Motor neuron (in vitro differentiated cells): ENCODE results near the gene AFF2. TPM values are rescaled to one million over a fixed set of nuclear protein-coding genes. Genes with fewer than 3 reads are reported as not detected.
A peak's percentile ranks its signal among the peaks of the same experiment; 100 is the strongest.

Experiments
- ATAC-seq, 8 experiments: fragments of 200-7000 bp; cut with Tn5 transposase; replicated peaks in 6 of 8; 2 replicates each; pipeline ENCODE4 v1.8.0; 2021; ENCODE audit warnings: mild to moderate bottlenecking in 8 of 8, moderate library complexity in 8 of 8
- H3K27ac ChIP-seq, 2 donors: fragments of 250-450 bp; sonication (Bioruptor Pico); 2 replicates each; pipeline ENCODE4 v1.9.0; 2021; ENCODE audit warnings: antibody characterized with exemption in 2 of 2, mild to moderate bottlenecking in 2 of 2, moderate library complexity in 1 of 2
- H3K4me1 ChIP-seq, 2 donors: fragments of 250-450 bp; sonication (Bioruptor Pico); replicated peaks in 1 of 2; 2 replicates each; pipeline ENCODE4 v1.6.1; 2021; ENCODE audit warnings: antibody characterized with exemption in 2 of 2, mild to moderate bottlenecking in 2 of 2, moderate library complexity in 1 of 2
- H3K4me3 ChIP-seq, 5 donors: fragments of 250-450 bp; sonication (Bioruptor Pico); 2 replicates each; pipeline ENCODE4 v1.9.0; 2021; ENCODE audit warnings: antibody characterized with exemption in 5 of 5, mild to moderate bottlenecking in 5 of 5, moderate library complexity in 4 of 5
- WGBS, 10 experiments: fragments of 450-650 bp; shearing (Covaris generic); methylation state at CpG; one replicate each; pipeline ENCODE4 v1.0.0; 2022; 5-methylcytosine and 5-hydroxymethylcytosine counted together
- in situ Hi-C, 9 experiments: fragments of 400-800 bp; cut with MboI; loops; one replicate each; pipeline ENCODE4 v1.15.0; 2021; ENCODE audit warnings: low sequenced_read_pairs in 9 of 9, low pct_unique_long_range_greater_than_20kb in 2 of 9; ENCODE audit not compliant: unreplicated experiment in 9 of 9
- total RNA-seq, 8 experiments: library from RNA; unstranded; fragments of 300-600 nt; gene quantifications; 2 replicates each; pipeline versions ENCODE4 v1.2.3 to v1.2.4, GENCODE V29; 2022

AFF2 gene
- total RNA-seq, 8 experiments from 2014 or later = 4.1 to 85.1 (median 29.1) TPM

- WGBS, 10 experiments = 0 to 44% (median 9%) methylated on average over 1 to 3 of the region's 6 CpGs; no CpG with 5 or more reads in 6 of the 10 experiments
- ATAC-seq = no peak
- in situ Hi-C loops = no loop called here
- Histone ChIP-seq H3K4me1 (peaks cover 0 to 4% of the 10 kb centered on the region in 2 donors), H3K4me3 (no peak overlapping the region), H3K27ac (no peak overlapping the region)
Measured at GRCh38 chrX:148808833-148809232, 308.4 kb downstream of the AFF2 start.

GRCh38 chrX:148811236-148811635 lies 310.8 kb downstream of the AFF2 start:
- WGBS, 10 experiments = 22 to 100% (median 43%) methylated on average over 1 to 5 of the region's 5 CpGs; no CpG with 5 or more reads in 7 of the 10 experiments
- H3K27ac ChIP-seq = no peak overlapping the region
- peak in 2 of 8 experiments; percentile 55 to 74 for ATAC-seq
- in situ Hi-C loops = no loop called here
- H3K4me1 ChIP-seq = peaks cover 0 to 24% of the 10 kb centered on the region in 2 donors
- no peak overlapping the region for H3K4me3 ChIP-seq

GRCh38 chrX:148813422-148813821 lies 313.0 kb downstream of the AFF2 start:
- H3K4me3 ChIP-seq = no peak overlapping the region
- ATAC-seq = no peak
- H3K4me1 ChIP-seq = peaks cover 0 to 28% of the 10 kb centered on the region in 2 donors
- WGBS, 10 experiments = 40 to 100% methylated on average over 1 of the region's 1 CpG; no CpG with 5 or more reads in 8 of the 10 experiments
- no peak overlapping the region for H3K27ac ChIP-seq
- in situ Hi-C loops = no loop called here

- peaks cover 0 to 28% of the 10 kb centered on the region in 2 donors for H3K4me1 ChIP-seq
- in situ Hi-C loops = no loop called here
- no peak overlapping the region for H3K4me3 ChIP-seq
- H3K27ac ChIP-seq = no peak overlapping the region
- 40 to 100% (median 46%) methylated on average over 1 to 4 of the region's 4 CpGs; no CpG with 5 or more reads in 4 of the 10 experiments for WGBS, 10 experiments
- ATAC-seq = peak in 5 of 8 experiments; percentile 23 to 73 (median 61)
Measured at GRCh38 chrX:148813967-148814366, 313.6 kb downstream of the AFF2 start.

- H3K4me1 ChIP-seq = peaks cover 0 to 28% of the 10 kb centered on the region in 2 donors
- 14 to 50% (median 40%) methylated on average over 1 of the region's 1 CpG; no CpG with 5 or more reads in 7 of the 10 experiments for WGBS, 10 experiments
- no peak overlapping the region for H3K27ac ChIP-seq
- H3K4me3 ChIP-seq = no peak overlapping the region
- peak in 5 of 8 experiments; percentile 31 to 65 (median 44) for ATAC-seq
- in situ Hi-C loops = no loop called here
Measured at GRCh38 chrX:148815218-148815961, 315.0 kb downstream of the AFF2 start.

- ATAC-seq = no peak
Measured at GRCh38 chrX:148823986-148824385, 323.6 kb downstream of the AFF2 start.

GRCh38 chrX:148825696-148826095 lies 325.3 kb downstream of the AFF2 start:
- Histone ChIP-seq H3K27ac (no peak overlapping the region), H3K4me3 (no peak overlapping the region), H3K4me1 (no peaks in the 10 kb centered on the region)
- ATAC-seq = no peak
- in situ Hi-C loops = no loop called here
- 0 to 100% (median 41%) methylated on average over 1 to 2 of the region's 2 CpGs; no CpG with 5 or more reads in 7 of the 10 experiments for WGBS, 10 experiments

More at GRCh38 chrX:148823986-148824385, 323.6 kb downstream of the AFF2 start:
- H3K4me3 ChIP-seq = no peak overlapping the region
- WGBS, 10 experiments = 50 to 100% (median 100%) methylated on average over 1 of the region's 2 CpGs; no CpG with 5 or more reads in 7 of the 10 experiments
- H3K4me1 ChIP-seq = no peaks in the 10 kb centered on the region
- no peak overlapping the region for H3K27ac ChIP-seq
- in situ Hi-C loops = no loop called here

- H3K4me1 ChIP-seq = no peaks in the 10 kb centered on the region
- 83 to 100% methylated on average over 1 of the region's 4 CpGs; no CpG with 5 or more reads in 8 of the 10 experiments for WGBS, 10 experiments
- no peak for ATAC-seq
- H3K4me3 ChIP-seq = no peak overlapping the region
- in situ Hi-C loops = no loop called here
- H3K27ac ChIP-seq = no peak overlapping the region
Measured at GRCh38 chrX:148836741-148837140, 336.3 kb downstream of the AFF2 start.

GRCh38 chrX:148850631-148851030 lies 350.2 kb downstream of the AFF2 start:
- H3K4me1 ChIP-seq = peaks cover 0 to 6% of the 10 kb centered on the region in 2 donors
- no peak overlapping the region for H3K4me3 ChIP-seq
- H3K27ac ChIP-seq = no peak overlapping the region
- in situ Hi-C loops = no loop called here
- peak in 1 of 8 experiments; percentile 72 for ATAC-seq
- WGBS, 10 experiments = 0% methylated on average over 1 of the region's 1 CpG; no CpG with 5 or more reads in 9 of the 10 experiments

GRCh38 chrX:148854306-148854705 lies 353.9 kb downstream of the AFF2 start:
- 0 to 37% (median 0%) methylated on average over 1 to 3 of the region's 4 CpGs; no CpG with 5 or more reads in 6 of the 10 experiments for WGBS, 10 experiments
- peak in 3 of 8 experiments; percentile 23 to 85 (median 36) for ATAC-seq
- Histone ChIP-seq H3K4me3 (no peak overlapping the region), H3K4me1 (peaks cover 0 to 6% of the 10 kb centered on the region in 2 donors), H3K27ac (no peak overlapping the region)
- in situ Hi-C loops = no loop called here

GRCh38 chrX:148856505-148856904 lies 356.1 kb downstream of the AFF2 start:
- no peak for ATAC-seq
- H3K27ac ChIP-seq = no peak overlapping the region
- 0 to 33% (median 20%) methylated on average over 1 of the region's 1 CpG; no CpG with 5 or more reads in 5 of the 10 experiments for WGBS, 10 experiments
- H3K4me1 ChIP-seq = peaks cover 3 to 17% of the 10 kb centered on the region in 2 donors
- no peak overlapping the region for H3K4me3 ChIP-seq
- in situ Hi-C loops = no loop called here

- Histone ChIP-seq H3K4me1 (peaks cover 14 to 22% of the 10 kb centered on the region in 2 donors), H3K4me3 (no peak overlapping the region), H3K27ac (no peak overlapping the region)
- ATAC-seq = peak in 5 of 8 experiments; percentile 69 to 91 (median 85)
- in situ Hi-C loops = no loop called here
- 0 to 100% (median 30%) methylated on average over 1 to 8 of the region's 9 CpGs; no CpG with 5 or more reads in 1 of the 10 experiments for WGBS, 10 experiments
Measured at GRCh38 chrX:148865277-148866210, 365.1 kb downstream of the AFF2 start.
